ENCODE data around the gene CLCNKA.

CLCNKA gene

GRCh38 chr1:16063226-16063829 is 41.5 kb downstream of the CLCNKA start:
- DNase-seq (ENCODE audit: low read depth in 2 of 2) = no peak

GRCh38 chr1:16063921-16064320 is 42.1 kb downstream of the CLCNKA start:
- no peak for DNase-seq (ENCODE audit: low read depth in 2 of 2)

GRCh38 chr1:16064536-16065268 is 42.9 kb downstream of the CLCNKA start:
- no peak for DNase-seq (ENCODE audit: low read depth in 2 of 2)

- DNase-seq (ENCODE audit: low read depth in 2 of 2) = no peak
Observed at GRCh38 chr1:16065269-16065576, 43.4 kb downstream of the CLCNKA start.

GRCh38 chr1:16066245-16066644 is 44.4 kb downstream of the CLCNKA start:
- no peak for DNase-seq (ENCODE audit: low read depth in 2 of 2)

GRCh38 chr1:16067127-16067768 is 45.4 kb downstream of the CLCNKA start:
- DNase-seq (ENCODE audit: low read depth in 2 of 2) = no peak

- DNase-seq (ENCODE audit: low read depth in 2 of 2) = no peak
Observed at GRCh38 chr1:16067933-16068332, 46.1 kb downstream of the CLCNKA start.

- no peak for DNase-seq (ENCODE audit: low read depth in 2 of 2)
Observed at GRCh38 chr1:16068356-16069270, 46.8 kb downstream of the CLCNKA start.

GRCh38 chr1:16070640-16071355 is 49.0 kb downstream of the CLCNKA start:
- DNase-seq (ENCODE audit: low read depth in 2 of 2) = no peak

GRCh38 chr1:16071614-16072013 is 49.8 kb downstream of the CLCNKA start:
- no peak for DNase-seq (ENCODE audit: low read depth in 2 of 2)

GRCh38 chr1:16072095-16072494 is 50.3 kb downstream of the CLCNKA start:
- no peak for DNase-seq (ENCODE audit: low read depth in 2 of 2)

- no peak for DNase-seq (ENCODE audit: low read depth in 2 of 2)
Observed at GRCh38 chr1:16072616-16073484, 51.0 kb downstream of the CLCNKA start.

- peak in 1 of 2 donors; percentile 10 for DNase-seq (ENCODE audit: low read depth in 2 of 2)
Observed at GRCh38 chr1:16073490-16074119, 51.8 kb downstream of the CLCNKA start, which contains the start of gene FAM131C. FAM131C (minus strand) TSS chr1:16073651; CDS start chr1:16073442, 209 bp downstream.

- DNase-seq (ENCODE audit: low read depth in 2 of 2) = no peak
Observed at GRCh38 chr1:16074217-16074616, 52.4 kb downstream of the CLCNKA start.

GRCh38 chr1:16075337-16076030 is 53.6 kb downstream of the CLCNKA start:
- DNase-seq (ENCODE audit: low read depth in 2 of 2) = no peak

- DNase-seq (ENCODE audit: low read depth in 2 of 2) = no peak
Observed at GRCh38 chr1:16076031-16076864, 54.4 kb downstream of the CLCNKA start.

GRCh38 chr1:16076865-16077238 is 55.0 kb downstream of the CLCNKA start:
- DNase-seq (ENCODE audit: low read depth in 2 of 2) = no peak
